Measurements from ENCODE around the gene PPP2R5C. TPM values are rescaled to one million over a fixed set of nuclear protein-coding genes. Genes with fewer than 3 reads are reported as not detected.

The PPP2R5C gene
- polyA plus RNA-seq, 3 donors, result 92.1 to 105 (median 95.3) TPM

DNA sequence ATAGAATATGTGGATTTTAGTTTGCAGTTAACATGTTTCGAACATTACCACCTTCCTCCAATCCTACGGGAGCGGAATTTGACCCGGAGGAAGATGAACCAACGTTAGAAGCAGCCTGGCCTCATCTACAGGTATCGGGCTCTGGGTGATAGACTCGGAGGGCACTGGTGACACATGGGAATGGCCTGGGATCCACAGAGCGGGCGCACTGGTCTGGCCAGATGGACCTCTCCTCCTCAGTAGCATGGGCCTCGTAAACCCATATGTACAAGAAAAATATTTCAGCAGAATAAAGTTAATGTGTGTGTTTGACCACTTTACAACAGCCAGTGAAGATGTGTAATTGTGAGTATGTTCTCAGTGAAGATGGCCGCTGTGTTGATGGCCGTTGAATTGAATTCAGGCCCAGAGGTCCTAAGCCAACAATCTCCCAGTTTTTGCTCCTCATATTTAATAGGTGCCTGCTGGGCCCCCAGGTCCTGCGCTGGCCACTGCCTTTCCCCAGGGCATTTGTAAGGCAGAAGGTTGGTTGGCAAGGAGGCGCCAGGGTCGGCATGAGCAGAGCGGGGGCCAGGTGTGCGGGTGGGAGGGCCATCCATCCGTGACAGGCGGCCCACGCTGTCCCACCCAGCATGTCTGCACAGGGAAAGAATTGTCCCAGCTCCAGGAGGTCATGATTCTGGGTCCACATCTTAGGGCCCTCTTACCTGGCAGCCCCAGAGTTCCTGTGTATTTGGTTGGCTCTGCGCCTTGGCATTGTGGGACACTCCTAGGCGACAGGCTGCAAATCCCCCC lies 120.8 kb downstream of the PPP2R5C start:
- no peak for DNase-seq

DNA sequence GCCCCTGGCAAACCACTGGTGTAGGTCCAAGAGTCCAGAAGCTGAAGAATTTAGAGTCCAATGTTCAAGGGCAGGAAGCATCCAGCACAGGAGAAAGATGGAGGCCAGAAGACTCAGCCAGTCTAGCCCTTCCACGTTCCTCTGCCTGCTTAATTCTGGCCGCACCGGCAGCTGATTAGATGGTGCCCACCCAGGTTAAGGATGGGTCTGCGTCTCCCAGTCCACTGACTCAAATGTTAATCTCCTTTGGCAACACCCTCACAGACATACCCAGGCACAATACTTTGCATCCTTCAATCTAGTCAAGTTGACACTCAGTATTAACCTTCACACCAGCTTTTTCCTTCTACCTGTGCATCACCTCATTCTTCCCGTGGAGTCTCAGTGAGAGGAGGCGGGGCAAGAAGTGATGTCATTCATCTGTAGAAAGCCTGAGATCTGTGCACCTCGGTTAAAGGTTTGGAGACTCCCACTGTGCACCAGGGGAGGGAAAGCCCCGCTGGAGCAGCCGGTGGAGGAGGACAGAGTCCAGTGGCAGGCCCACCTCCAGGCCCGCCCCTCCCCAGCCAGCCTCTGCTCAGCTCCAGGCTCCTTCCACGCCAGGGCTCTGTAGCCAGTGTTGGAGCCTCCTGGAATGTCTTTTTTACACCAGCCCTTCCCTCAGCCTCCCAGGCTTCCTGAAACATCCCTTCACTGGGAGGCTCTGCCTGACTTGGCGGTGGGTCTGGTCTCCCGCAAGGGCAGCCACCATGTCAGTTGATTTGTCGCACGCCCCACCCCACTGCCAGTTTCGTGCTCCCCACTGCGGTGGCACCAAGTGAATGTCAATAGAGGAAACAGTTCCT lies 122.8 kb downstream of the PPP2R5C start:
- no peak for DNase-seq

DNA sequence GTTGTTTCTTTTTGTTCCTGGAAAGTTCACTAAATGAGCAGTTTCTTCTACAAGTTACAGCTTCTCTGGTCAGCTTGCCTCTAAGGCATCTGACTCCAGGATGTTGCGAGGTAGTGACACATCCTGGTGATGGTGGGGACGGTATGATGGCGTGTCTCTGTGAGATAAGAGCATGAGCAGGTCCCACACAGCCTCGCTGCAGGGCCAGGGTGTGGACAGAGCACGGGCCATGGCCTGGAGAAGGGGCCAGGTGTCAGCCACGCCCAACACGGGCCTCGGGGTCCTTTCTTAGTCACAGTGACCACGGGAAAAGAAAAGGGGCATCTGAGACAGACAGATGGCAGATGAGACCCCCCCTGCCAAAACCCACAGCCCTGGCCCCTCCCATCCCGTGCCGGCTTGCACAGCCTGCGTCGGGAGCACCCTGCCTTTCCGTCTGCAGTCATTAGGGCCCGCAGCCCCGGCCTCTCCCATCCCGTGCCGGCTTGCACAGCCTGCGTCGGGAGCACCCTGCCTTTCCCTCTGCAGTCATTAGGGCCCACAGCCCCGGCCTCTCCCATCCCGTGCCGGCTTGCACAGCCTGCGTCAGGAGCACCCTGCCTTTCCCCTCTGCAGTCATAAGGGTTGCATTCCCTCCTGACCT lies 123.5 kb downstream of the PPP2R5C start:
- DNase-seq, result no peak

DNA sequence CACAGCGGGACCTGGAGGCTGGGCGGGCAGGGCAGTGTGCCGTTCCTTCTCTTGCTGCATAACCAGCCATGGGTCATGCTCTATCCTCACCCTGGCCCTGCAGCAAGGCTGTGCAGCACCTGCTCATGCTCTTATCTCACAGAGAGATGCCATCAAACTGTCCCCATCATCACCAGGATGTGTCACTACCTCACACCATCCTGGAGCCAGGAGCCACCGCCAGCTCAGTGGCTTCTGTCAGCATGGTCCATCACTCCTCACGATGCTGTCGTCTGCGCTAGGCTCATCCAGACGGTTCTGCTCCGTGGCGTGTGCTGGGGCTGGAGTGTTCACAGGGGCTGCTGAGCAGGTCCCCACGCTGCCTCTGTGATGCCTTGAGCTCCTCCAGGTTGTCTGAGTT lies 125.7 kb downstream of the PPP2R5C start:
- no peak for DNase-seq

DNA sequence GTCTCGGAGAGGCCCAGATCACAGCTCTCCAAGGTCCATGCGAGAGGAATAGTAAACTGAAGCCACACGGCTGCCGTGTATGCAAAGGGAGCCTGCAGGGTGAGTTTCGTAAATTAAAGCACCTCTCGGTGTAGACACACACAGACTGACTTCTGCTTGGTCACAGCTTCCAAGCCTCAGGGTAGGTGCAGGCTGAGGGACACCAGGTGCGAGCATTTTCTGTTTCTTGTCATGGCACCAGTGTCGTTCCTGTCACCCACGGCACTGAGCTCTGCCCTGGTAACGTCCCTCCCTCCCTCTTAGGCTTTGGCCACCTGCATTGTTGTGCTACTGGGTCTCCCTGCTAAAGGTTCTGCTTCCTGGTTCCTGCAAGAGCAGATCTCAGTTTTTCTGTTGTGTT lies 126.7 kb downstream of the PPP2R5C start:
- DNase-seq, result no peak

DNA sequence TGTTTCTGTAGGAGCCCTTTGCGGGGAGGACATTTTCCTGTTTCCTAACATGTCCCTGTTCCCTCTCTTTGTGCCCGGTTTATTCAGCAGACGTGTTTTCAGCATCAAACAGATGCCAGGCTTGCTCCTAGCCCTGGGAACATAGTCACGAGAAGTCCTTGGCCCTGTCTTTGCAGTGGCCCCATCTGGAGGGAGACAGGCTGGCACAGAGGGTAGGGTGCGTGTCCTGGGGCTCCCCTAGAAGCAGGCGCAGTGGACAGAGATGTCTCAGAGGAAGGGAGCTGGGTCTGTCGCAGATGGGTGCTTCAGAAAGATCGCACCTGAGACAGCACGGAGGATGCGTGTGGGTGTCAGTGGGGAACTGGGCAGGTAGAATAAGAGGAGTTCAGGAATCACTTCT lies 127.9 kb downstream of the PPP2R5C start:
- DNase-seq, result no peak

DNA sequence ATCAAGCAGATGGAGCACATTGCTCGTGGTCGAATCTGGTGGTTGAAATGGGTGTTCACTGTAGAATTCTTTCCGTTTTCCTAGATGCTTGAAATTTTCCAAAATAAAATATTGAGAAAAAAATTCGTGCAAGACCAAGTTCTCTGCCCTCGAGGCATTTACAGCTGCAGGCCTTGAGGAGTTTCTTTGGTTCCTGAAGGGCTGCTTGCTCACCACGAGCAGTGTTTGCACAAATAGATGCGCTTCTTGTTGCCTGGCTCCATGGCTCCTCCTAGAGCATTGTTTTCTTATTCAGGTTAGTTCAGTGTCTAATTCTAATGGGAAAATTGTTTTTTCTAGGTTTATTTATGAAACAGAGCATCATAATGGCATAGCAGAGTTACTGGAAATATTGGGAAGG lies 128.4 kb downstream of the PPP2R5C start:
- no peak for DNase-seq

DNA sequence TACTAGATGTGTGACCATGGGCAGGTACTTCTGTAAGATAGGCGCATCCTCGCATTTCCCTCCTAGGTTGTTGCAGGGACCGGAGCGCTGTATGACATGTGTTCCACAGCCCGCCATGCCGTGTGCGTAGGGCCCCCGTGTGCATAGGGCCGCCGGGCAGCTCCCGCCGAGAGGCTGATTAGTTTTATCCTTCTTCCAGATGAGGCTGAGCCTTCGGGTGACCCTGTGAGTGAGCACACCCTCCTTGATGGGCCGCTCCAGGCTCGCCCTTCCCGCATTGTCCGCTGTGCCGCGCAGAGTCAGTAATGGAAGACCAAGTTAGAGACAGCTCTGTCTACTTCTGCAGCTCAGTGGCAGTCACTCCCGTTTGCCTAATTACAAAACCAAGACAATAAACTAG lies 130.0 kb downstream of the PPP2R5C start:
- DNase-seq, result no peak

DNA sequence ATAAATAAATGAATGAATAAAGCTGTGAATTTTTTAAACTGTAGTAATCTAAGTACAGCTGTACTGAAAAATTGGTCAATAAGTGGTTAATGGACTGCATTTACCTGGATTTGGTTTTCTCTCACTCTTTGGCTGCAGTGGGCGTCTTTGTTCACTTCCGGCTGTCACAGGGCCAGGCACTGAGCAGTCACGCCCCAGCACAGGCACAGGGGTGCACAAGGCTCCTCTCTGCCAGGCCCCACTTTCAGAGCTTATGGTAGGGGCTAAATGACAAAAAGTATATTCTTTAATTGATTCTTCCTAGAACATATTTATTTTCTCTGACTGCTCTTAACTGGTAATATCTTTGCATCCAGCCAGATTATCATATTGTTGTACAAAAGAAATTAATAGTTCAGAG lies 132.2 kb downstream of the PPP2R5C start:
- no peak for DNase-seq

DNA sequence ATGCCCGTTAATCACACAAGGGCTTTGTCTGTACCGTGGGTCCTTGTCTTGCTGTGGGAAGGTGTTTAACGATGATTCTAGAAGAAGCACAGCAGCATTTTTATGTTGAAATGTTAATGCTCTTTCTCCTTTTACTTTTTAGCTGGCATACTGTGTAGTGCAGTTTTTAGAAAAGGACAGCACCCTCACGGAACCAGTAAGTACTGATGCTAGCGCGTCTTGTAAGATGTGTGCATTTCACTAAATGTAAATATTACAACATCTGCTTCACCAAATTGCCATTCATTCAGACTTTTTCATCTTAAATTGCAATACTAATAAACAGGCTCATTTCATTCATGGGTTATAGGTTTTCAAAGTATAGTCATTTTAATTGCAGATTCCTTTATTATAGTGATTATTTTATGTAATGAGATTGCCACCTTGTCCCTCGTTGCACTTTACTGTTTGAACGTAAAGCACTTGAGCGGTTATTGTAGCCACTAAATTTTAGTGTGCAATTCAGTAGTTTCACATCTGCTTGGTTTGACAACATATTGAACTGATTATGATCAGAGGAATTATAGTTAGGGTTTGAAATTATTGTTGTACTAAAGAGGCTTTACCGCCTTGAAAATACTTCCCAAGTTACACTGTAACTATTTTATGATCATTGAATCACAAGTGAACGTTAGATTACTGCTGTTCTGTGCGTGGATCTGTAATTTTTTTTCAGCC lies 133.0 kb downstream of the PPP2R5C start:
- no peak for DNase-seq

DNA sequence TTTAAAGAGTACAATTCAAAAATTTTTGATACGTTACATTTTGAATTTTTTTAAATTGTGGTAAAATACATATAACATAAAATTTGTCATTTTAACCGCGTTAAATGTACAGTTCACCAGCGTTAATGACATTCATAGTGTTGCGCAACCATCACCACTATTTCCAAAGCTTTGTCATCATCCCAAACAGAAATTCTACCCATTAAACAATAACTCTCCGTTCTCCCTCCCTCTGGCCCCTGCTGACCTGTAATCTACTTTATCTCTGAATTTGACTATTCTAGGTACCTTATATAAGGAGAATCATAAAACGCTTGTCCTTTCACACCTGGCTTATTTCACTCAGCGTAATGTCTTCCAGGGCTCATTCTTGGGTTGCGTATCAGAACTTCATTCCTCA lies 133.7 kb downstream of the PPP2R5C start:
- no peak for DNase-seq

DNA sequence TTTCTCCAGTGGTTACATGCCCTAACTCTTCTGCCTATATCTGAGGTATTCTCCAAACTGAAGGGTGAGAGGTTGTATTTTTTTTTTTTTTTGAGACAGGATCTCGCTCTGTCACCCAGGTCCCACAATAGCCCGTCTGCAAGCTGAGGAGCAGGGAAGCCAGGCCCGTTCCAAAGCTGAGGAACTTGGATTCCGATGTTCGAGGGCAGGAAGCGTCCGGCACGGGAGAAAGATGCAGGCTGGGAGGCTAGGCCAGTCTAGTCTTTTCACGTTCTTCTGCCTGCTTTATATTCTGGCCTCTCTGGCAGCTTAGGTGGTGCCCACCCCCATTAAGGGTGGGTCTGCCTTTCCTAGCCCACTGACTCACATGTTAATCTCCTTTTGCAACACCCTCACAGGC lies 135.8 kb downstream of the PPP2R5C start:
- DNase-seq, result no peak

DNA sequence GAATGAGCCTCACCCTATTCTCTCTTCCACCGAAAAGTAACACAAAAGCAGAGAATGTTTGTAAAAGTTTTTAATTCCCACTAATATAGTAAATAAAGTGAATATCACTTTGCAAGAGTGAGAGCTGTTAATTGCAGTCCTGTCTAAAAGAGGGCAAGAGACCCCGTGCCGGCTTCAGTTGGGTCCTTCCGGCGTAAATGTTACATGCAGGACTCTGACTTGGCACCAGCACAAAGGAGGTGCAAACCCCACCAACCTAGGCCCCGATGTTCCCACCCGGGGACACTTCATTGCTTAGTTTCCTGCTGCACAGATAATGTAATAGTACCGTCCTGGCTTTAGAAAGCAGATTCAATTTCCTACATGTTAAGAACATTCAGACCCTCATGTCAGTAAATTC lies 136.9 kb downstream of the PPP2R5C start:
- no peak for DNase-seq

DNA sequence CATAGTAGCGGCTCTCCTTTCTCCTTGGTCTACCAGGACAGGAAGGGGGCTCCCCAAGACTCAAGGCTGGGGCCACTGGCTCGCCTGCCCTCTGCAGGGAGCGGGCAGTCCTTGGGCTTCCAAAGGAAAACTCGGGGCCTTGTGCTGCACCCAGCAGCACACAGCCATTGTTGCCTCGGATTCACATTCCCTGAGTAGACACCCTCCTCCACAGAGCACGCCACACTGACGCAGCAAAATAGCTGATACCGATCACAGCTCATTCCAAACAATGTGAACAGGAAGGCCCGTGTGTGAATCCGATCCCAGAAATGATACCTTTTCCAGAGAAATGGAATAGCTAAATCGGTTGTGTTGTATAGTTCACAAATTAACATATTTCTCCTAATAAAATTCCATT lies 137.8 kb downstream of the PPP2R5C start:
- no peak for DNase-seq

DNA sequence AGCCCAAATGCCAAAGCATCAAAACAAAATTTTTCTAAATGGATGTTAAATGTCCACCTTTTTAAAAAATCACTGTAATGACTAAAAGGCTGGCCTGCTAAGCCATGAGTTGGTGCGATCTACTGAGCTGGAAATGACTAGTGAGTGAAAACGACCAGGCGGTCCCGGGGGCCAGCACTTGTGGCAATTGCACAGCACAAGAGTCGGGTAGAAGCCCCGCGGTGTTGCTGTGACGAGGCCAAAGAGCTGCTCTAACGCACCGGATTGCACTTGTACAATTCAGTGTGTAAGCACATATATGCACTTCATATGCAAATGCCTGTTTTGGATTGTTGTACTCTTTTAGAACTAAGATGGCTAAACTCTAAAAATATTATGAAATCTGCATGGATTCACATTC lies 138.7 kb downstream of the PPP2R5C start:
- DNase-seq, result no peak

DNA sequence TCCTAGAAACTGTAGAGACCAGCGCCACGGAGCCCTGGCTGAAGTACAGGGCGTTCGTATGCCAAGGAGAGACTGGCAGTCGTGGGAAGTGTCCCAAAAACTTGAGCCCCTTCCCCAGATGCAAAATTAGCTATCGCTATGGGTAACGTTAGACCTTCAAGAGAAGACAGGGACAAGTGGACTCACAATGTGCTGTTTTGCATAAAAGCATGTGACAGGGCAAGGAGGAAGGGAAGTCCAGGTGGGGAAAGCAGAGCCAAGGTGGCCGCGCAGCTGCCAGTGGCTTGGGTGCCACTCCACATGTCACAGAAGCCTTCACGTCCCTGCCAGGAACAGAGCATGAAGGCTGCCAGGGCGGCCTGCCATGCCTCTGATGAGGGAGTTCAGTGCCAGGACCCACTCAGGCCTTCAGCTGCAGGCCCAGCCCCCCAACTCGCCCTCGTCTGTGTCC lies 141.6 kb downstream of the PPP2R5C start:
- no peak for DNase-seq

DNA sequence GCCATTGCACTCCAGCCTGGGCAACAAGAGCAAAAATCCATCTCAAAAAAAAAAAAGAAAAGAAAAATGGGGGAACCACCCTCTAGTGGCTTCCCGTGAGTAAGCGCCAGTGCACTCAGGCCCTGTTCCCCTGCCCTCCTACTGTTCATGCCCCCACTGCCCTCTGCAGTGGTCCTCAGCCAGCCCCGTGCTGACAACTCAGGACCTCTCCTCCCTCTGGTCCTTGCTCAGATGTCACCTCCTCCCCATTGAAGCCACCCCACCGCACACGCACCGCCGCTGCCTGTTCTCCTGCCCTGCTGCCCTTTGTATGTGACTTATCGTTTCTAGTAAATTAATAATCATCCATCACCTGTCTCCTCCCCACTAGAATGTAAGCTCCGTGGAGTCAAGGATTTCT lies 144.1 kb downstream of the PPP2R5C start:
- DNase-seq, result no peak

DNA sequence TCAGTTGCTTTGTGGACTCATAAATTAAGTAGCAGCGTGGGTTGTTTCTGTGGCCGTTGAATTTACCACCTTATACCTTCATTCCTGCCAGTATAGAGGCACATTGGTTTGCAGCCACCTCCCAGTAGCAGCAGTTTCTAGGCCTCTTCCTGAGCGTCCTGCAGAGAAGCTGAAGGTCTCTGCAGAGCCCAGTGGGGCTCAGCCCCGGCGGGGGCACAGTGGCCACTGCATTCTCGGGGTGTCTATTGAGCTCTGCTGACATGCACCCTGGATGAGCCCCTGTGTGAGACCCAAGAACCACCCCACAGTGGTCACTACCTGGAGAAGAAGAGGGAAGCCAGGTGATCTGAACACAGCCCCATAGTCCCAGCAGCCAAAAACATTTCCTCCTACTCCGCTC lies 145.1 kb downstream of the PPP2R5C start:
- DNase-seq, result no peak

DNA sequence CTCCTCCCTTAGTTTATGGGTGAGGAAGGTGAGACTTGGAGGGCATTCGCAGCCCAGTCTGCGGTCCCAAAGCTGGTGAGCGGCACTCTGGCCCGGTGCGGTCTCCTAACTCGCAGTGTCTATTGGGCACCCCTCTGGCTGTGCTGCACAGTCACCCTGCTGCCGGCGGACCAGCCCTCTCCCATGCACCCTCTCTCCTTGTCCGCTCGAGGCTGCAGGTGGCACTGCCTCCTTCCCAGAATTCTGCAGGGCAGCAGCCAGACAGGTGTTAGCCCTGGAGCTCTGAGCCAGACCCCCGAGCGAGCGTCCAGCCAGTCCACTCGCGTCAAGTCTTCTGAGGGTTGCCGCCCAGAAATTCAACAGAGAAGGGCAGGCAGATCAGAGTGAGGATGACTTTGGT lies 146.1 kb downstream of the PPP2R5C start:
- DNase-seq, result no peak

DNA sequence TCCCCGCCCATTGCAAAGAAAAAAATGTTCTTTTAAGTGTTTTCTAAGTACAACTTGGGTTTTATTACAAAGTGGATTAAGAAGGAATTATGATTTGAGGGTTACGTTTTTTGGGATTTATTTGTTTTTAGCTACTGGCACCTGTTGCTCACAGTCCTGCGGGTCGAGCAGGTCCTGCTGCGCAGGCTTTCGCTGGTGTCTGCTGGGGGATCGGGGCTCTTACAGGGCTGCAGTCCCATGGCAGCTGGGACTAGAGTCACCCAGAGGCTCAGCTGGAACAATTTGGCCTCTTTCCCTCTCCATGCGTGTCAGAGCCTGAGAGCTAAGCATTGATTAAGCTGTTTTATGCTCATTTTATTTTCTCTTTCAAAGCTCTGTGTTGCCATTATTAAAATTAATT lies 147.3 kb downstream of the PPP2R5C start:
- DNase-seq, result no peak

DNA sequence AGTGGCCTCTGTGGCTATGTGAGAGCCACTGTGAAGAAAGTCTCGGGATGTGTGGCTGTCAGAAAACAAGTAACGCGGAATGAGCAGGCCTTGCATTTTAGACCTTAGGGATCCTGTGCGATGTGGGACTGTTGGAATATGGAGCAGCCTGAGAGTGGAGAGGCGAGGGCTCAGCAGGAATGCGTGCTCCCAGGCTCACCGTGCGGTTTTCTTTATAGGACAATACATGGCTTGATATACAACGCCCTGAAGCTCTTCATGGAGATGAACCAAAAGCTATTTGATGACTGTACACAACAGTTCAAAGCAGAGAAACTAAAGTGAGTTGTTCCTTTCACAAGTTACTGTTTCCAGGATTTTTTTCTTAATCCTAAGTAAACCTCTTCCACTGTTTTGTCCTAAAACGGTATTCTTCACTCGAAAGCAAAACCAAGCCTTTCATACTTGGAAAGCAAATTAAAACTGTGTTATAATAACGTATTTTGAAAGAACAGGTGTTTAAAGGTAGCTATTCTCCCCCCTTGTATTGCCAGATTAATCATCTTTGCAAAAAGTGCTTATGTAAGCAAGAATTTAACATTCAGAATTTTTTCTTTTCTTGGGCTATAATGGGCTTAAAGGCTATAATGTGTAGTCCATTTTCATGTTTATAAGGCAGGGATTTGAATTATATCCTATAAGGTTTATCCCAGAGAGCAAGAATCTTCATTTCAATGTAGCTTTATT lies 148.0 kb downstream of the PPP2R5C start:
- DNase-seq, result no peak

All from renal pelvis (tissue), 4 donors.